OCI-LY1 (cell line): Measurements from ENCODE around the gene DENND11.

Source experiments
- CTCF ChIP-seq: fragments of 200-600 bp; sonication (generic), shearing (Covaris generic); IDR thresholded peaks from 2 replicates; pipeline ENCODE4 v1.5.1; 2017; ENCODE audit warnings: mild to moderate bottlenecking, antibody characterized with exemption, low read length, moderate library complexity, mixed read lengths
- EZH2 ChIP-seq: fragments of 200-600 bp; sonication (generic), shearing (Covaris generic); IDR thresholded peaks from 2 replicates; pipeline ENCODE4 v1.8.0; 2017; ENCODE audit warnings: borderline replicate concordance, mixed run types, mild to moderate bottlenecking, antibody characterized with exemption, low read length, moderate library complexity, mixed read lengths

- TF ChIP-seq CTCF (no peak), EZH2 (no peak)
Observed at GRCh38 chr7:141709749-141710148, 7.8 kb upstream of the DENND11 start.
